Glutamatergic neuron (in vitro differentiated cells): ENCODE results near the gene C10orf67. TPM values are rescaled to one million over a fixed set of nuclear protein-coding genes. Genes with fewer than 3 reads are reported as not detected.

Experiments
- DNase-seq: peaks from one replicate; pipeline ENCODE4 v3.0.0; 2022
- H3K27ac Mint-ChIP-seq: one replicate; pipeline ENCODE4 v1.8.0; 2020; ENCODE audit warnings: mild to moderate bottlenecking, mixed read lengths, inconsistent platforms; ENCODE audit not compliant: unreplicated experiment
- H3K27me3 Mint-ChIP-seq: one replicate; pipeline ENCODE4 v1.8.0; 2020; ENCODE audit warnings: mild to moderate bottlenecking, moderate library complexity, mixed read lengths, inconsistent platforms; ENCODE audit not compliant: unreplicated experiment
- H3K36me3 Mint-ChIP-seq: one replicate; pipeline ENCODE4 v1.8.0; 2020; ENCODE audit warnings: mild to moderate bottlenecking, mixed read lengths, inconsistent platforms; ENCODE audit not compliant: unreplicated experiment
- H3K4me1 Mint-ChIP-seq: one replicate; pipeline ENCODE4 v1.8.0; 2020; ENCODE audit warnings: mild to moderate bottlenecking, low read depth, mixed read lengths, inconsistent platforms; ENCODE audit not compliant: unreplicated experiment
- H3K4me3 Mint-ChIP-seq: one replicate; pipeline ENCODE4 v1.8.0; 2020; ENCODE audit warnings: mild to moderate bottlenecking, mixed read lengths, inconsistent platforms; ENCODE audit not compliant: unreplicated experiment
- H3K9me3 Mint-ChIP-seq: one replicate; pipeline ENCODE4 v1.8.0; 2020; ENCODE audit warnings: mild to moderate bottlenecking, moderate library complexity, mixed read lengths, inconsistent platforms; ENCODE audit not compliant: unreplicated experiment
- CTCF ChIP-seq: fragments of 200-600 bp; sonication (generic); IDR thresholded peaks from one replicate; pipeline ENCODE4 v1.5.0; 2021; ENCODE audit not compliant: partially characterized antibody, unreplicated experiment
- total RNA-seq: library from RNA; stranded (reverse); fragmentation: NEBNext Ultra II Directional; extraction: Animal tissue kit (Norgen Biotek cat#: 25700); gene quantifications from one replicate; pipeline ENCODE4 v1.2.1, GENCODE V29; 2021; ENCODE audit not compliant: unreplicated experiment

C10orf67 gene
- total RNA-seq, 1 donor from 2014 or later = not detected

DNA sequence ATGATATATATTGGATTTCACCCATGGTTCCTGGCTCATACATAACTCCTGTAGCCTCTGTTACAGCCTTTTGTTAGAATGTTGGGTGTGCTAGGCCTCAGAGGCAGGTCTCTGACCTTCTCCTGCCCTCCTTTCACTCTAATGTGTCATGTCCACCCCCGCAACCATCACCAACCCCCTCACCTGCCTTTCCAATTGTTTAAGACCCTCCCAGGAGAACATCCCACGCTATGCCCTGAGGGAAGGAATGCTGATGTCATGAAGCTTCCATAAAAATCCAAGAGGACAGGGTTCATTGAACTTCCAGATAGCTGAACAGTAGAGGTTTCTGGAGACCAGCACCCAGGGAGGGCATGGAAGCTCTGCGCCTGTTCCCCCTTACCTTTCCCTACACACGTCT lies 30.8 kb upstream of the C10orf67 start:
- H3K9me3 Mint-ChIP-seq = peaks cover 1% of the 10 kb centered on the region
- no peak overlapping the region for H3K27ac Mint-ChIP-seq
- no peaks in the 10 kb centered on the region for H3K36me3 Mint-ChIP-seq
- TF ChIP-seq CTCF = no peak
- no peaks in the 10 kb centered on the region for H3K4me1 Mint-ChIP-seq
- H3K4me3 Mint-ChIP-seq = no peak overlapping the region
- no peak for DNase-seq
- peaks cover 1% of the 10 kb centered on the region for H3K27me3 Mint-ChIP-seq

DNA sequence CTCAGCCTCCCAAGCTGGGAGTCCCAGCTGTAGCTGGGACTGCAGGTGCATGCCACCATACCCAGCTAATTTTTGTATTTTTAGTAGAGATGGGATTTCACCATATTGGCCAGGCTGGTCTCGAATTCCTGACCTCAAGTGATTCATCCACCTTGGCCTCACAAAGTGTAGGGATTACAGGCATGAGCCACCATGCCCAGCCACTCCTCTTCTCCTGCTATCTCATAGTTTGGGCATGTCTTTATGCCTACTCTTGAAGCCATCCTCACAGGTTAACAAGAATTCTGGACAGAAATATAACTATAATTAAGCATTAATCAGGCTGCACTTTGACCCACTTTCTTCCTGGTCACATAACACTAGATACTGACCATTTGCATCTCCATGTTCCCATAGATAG lies 28.6 kb upstream of the C10orf67 start:
- peaks cover 3% of the 10 kb centered on the region for H3K27me3 Mint-ChIP-seq
- H3K9me3 Mint-ChIP-seq = peaks cover 1% of the 10 kb centered on the region

DNA sequence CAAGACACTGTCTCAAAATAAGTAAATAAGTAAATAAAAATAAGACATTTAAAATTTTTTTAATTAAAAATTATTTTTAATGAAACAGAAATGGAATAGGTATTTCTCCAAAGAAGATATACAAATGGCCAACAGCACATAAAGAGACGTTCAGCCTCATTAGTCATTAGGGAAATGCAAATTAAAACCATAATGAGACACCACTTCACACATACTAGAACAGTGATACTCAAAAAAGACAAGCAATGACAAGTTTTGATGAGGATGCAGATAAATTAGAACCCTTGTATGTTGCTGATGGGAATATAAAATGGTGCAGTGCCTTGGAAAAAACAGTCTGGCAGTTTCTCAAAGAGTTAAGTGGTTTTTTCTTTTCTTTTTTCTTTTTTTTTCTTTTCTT lies 26.5 kb upstream of the C10orf67 start:
- Mint-ChIP-seq H3K27me3 (peaks cover 3% of the 10 kb centered on the region), H3K9me3 (peaks cover 1% of the 10 kb centered on the region), H3K36me3 (no peaks in the 10 kb centered on the region), H3K4me3 (no peak overlapping the region), H3K4me1 (no peaks in the 10 kb centered on the region), H3K27ac (no peak overlapping the region)
- no peak for DNase-seq
- TF ChIP-seq CTCF = no peak

More for the DNA sequence above, 28.6 kb upstream of the C10orf67 start:
- H3K4me3 Mint-ChIP-seq = no peak overlapping the region
- H3K4me1 Mint-ChIP-seq = no peaks in the 10 kb centered on the region
- no peaks in the 10 kb centered on the region for H3K36me3 Mint-ChIP-seq
- TF ChIP-seq CTCF = no peak
- no peak for DNase-seq
- no peak overlapping the region for H3K27ac Mint-ChIP-seq

GRCh38 chr10:23370106-23370505 lies 25.5 kb upstream of the C10orf67 start:
- no peak for TF ChIP-seq CTCF
- H3K9me3 Mint-ChIP-seq = peaks cover 1% of the 10 kb centered on the region
- no peak for DNase-seq
- no peak overlapping the region for H3K4me3 Mint-ChIP-seq
- H3K36me3 Mint-ChIP-seq = no peaks in the 10 kb centered on the region
- peaks cover 3% of the 10 kb centered on the region for H3K27me3 Mint-ChIP-seq
- H3K4me1 Mint-ChIP-seq = no peaks in the 10 kb centered on the region
- no peak overlapping the region for H3K27ac Mint-ChIP-seq

- Mint-ChIP-seq H3K36me3 (no peaks in the 10 kb centered on the region), H3K4me1 (no peaks in the 10 kb centered on the region), H3K27ac (no peak overlapping the region), H3K9me3 (peaks cover 1% of the 10 kb centered on the region), H3K27me3 (peaks cover 3% of the 10 kb centered on the region), H3K4me3 (no peak overlapping the region)
- no peak for DNase-seq
- TF ChIP-seq CTCF = no peak
Measured at GRCh38 chr10:23368816-23369640, 24.4 kb upstream of the C10orf67 start.
